ENCODE measurements around the gene KLK1. TPM values are rescaled to one million over a fixed set of nuclear protein-coding genes. Genes with fewer than 3 reads are reported as not detected.
"Not testable (repeated sequence)": the region's sequence is repeated elsewhere in the genome, so short reads cannot be mapped to it uniquely, and the experiment has no call there.

Gene KLK1
- total RNA-seq, 1 donor from 2014 or later = 2.1 TPM

GRCh38 chr19:50777261-50777660 is 46.3 kb downstream of the KLK1 start:
- no peak for DNase-seq (ENCODE audit: low spot score)
- no peak for ATAC-seq
- intact Hi-C loops (cut with DNase I) = no loop called here

DNA sequence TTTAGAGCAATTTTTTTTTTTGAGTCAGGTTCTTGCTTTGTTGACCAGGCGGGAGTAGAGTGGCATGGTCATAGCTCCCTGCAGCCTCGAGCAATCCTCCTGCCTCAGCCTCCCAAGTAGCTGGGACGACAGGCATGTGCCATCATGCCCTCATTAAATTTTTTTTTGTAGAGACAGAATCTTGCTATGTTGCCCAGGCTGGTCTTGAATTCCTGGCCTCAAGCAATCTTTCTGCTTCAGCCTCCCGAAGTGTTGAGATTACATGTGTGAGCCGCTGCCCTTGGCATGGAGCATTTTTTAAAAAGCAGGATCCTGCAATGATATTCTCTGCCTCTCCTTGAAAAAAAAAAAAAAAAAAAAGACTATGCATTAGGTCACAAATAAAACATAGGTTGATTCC is 47.5 kb downstream of the KLK1 start:
- intact Hi-C loops (cut with DNase I) = no loop called here

DNA sequence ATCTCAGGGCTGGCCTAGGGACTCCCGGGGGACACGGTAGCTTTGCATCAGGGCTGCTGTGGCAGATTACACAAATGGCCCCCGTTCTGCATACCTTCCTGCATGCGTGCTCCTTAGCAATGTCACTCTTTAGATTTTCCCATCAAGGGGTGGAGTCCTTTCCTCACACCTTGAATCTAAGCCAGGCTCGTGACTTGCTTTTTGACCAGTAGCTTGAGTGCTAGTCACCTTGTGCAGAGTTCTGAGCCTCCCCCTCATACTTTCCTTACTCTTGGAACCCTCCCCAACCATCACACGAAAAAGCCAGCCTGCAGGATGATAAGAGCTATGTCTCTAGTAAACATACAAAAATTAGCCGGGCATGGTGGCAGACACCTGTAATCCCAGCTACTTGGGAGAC is 50.1 kb downstream of the KLK1 start:
- DNase-seq (ENCODE audit: low spot score); ATAC-seq; intact Hi-C loops (cut with DNase I): not testable (repeated sequence)

More for the DNA sequence above, 47.5 kb downstream of the KLK1 start:
- DNase-seq (ENCODE audit: low spot score) = no peak
- no peak for ATAC-seq

GRCh38 chr19:50772912-50773311 is 50.7 kb downstream of the KLK1 start:
- ATAC-seq; intact Hi-C loops (cut with DNase I); DNase-seq (ENCODE audit: low spot score): not testable (repeated sequence)

GRCh38 chr19:50772476-50772875 is 51.1 kb downstream of the KLK1 start:
- intact Hi-C loops (cut with DNase I) = no loop called here
- ATAC-seq = no peak
- DNase-seq (ENCODE audit: low spot score) = no peak

- no peak for DNase-seq (ENCODE audit: low spot score)
- intact Hi-C loops (cut with DNase I) = no loop called here
- ATAC-seq = no peak
Observed at GRCh38 chr19:50770888-50771287, 52.7 kb downstream of the KLK1 start.

DNA sequence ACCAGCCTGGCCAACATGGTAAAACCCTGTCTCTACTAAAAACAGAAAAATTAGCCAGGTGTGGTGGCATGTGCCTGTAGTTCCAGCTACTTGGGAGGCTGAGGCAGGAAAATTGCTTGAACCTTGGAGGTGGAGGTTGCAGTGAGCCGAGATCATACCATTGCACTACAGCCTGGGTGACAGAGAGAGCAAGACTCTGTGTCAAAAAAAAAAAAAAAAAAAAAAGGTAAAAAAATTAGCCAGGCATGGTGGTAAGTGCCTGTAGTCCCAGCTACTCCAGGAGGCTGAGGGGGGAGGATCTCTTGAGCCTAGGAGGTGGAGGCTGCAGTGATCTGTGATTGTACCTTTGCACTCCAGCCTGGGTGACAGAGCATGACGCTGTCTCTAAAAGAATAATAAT is 53.4 kb downstream of the KLK1 start, which contains the start of gene GPR32:
GPR32 (plus strand) TSS at position 301 of the 400 bp plus-strand sequence. CDS start 137 bp downstream, outside the sequence.
- ATAC-seq; DNase-seq (ENCODE audit: low spot score); intact Hi-C loops (cut with DNase I): not testable (repeated sequence)

Other genes with a start within 250 kb of the KLK1 start
- gene SYT3, start 183.9 kb downstream of the KLK1 start, total RNA-seq = not detected
- not detected for gene C19orf81, start 174.3 kb downstream of the KLK1 start, total RNA-seq
- 1.4 TPM for gene SHANK1, start 104.0 kb downstream of the KLK1 start, total RNA-seq
- gene CLEC11A, start 100.4 kb downstream of the KLK1 start, total RNA-seq = 16.6 TPM
- gene GPR32, start 53.3 kb downstream of the KLK1 start, total RNA-seq = not detected
- not detected for gene ACP4, start 33.4 kb downstream of the KLK1 start, total RNA-seq
- not detected for gene KLK15, start 9.8 kb upstream of the KLK1 start, total RNA-seq
- gene KLK3, start 31.1 kb upstream of the KLK1 start, total RNA-seq = not detected
- gene KLK2, start 49.7 kb upstream of the KLK1 start, total RNA-seq = not detected
- gene KLK4, start 87.6 kb upstream of the KLK1 start, total RNA-seq = 1.1 TPM
- not detected for gene KLK5, start 129.3 kb upstream of the KLK1 start, total RNA-seq
- 8.8 TPM for gene KLK6, start 145.8 kb upstream of the KLK1 start, total RNA-seq
- 5.5 TPM for gene KLK7, start 160.1 kb upstream of the KLK1 start, total RNA-seq
- gene KLK8, start 177.8 kb upstream of the KLK1 start, total RNA-seq = 1.8 TPM
- 3.0 TPM for gene KLK10, start 195.9 kb upstream of the KLK1 start, total RNA-seq
- 1.1 TPM for gene KLK11, start 202.8 kb upstream of the KLK1 start, total RNA-seq
- not detected for gene KLK12, start 211.2 kb upstream of the KLK1 start, total RNA-seq
- gene KLK13, start 241.3 kb upstream of the KLK1 start, total RNA-seq = 0.58 TPM